DND-41 (cell line): ENCODE measurements around the gene LRRC72.

ENCODE experiments used
- EZH2 ChIP-seq: IDR thresholded peaks from 3 replicates; pipeline ENCODE4 v1.6.1; 2012; ENCODE audit warnings: borderline replicate concordance, low read depth, mild to moderate bottlenecking, moderate library complexity, low read length, inconsistent platforms; ENCODE audit not compliant: severe bottlenecking
- TF ChIP-seq, protein P1 (sequence below): IDR thresholded peaks from 2 replicates; pipeline ENCODE4 v1.5.1; 2012; ENCODE audit warnings: borderline replicate concordance, low read length, moderate library complexity, mild to moderate bottlenecking; ENCODE audit not compliant: poor library complexity, severe bottlenecking; ENCODE audit errors: extremely low read depth

DNA sequence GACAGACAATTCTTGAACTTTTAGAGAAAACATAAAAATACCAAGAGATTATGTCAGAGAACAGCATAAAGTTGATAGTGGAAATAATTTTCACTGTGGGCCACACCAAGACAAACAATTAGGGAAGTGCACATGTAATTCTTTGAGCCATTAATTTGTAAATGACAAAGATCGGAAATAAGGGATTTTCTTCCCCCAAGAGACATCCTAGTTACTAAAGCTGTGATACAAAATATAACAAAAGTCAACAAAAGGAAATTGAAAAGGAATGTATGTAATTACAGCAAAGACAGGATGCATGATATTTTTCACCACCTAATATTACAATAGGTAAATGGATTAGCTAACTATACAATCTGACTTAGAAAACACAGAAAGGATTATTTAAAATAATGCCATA is 12.4 kb upstream of the LRRC72 start:
- TF ChIP-seq, protein P1, sequence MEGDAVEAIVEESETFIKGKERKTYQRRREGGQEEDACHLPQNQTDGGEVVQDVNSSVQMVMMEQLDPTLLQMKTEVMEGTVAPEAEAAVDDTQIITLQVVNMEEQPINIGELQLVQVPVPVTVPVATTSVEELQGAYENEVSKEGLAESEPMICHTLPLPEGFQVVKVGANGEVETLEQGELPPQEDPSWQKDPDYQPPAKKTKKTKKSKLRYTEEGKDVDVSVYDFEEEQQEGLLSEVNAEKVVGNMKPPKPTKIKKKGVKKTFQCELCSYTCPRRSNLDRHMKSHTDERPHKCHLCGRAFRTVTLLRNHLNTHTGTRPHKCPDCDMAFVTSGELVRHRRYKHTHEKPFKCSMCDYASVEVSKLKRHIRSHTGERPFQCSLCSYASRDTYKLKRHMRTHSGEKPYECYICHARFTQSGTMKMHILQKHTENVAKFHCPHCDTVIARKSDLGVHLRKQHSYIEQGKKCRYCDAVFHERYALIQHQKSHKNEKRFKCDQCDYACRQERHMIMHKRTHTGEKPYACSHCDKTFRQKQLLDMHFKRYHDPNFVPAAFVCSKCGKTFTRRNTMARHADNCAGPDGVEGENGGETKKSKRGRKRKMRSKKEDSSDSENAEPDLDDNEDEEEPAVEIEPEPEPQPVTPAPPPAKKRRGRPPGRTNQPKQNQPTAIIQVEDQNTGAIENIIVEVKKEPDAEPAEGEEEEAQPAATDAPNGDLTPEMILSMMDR = no peak
- TF ChIP-seq EZH2 = no peak
